Smooth muscle cell (in vitro differentiated cells): Measurements from ENCODE around the gene TANGO6. TPM values are rescaled to one million over a fixed set of nuclear protein-coding genes. Genes with fewer than 3 reads are reported as not detected.

Source experiments
- DNase-seq: peaks from one replicate; lab custom pipeline; 2025; ENCODE audit not compliant: unreplicated experiment; lab: John Stamatoyannopoulos, UW
- H2AFZ ChIP-seq: fragments of 200-600 bp; sonication (generic); 2 replicates; pipeline ENCODE4 v1.6.0; 2016; ENCODE audit warnings: antibody characterized with exemption, low read depth, mild to moderate bottlenecking
- H3F3A ChIP-seq: fragments of 200-600 bp; sonication (generic); 2 replicates; pipeline ENCODE4 v1.6.0; 2017; ENCODE audit warnings: antibody characterized with exemption, low read depth
- H3K27ac ChIP-seq: fragments of 200-600 bp; sonication (generic); 2 replicates; pipeline ENCODE4 v1.5.1; 2016; ENCODE audit warnings: low read depth, mild to moderate bottlenecking
- H3K27me3 ChIP-seq: fragments of 200-600 bp; sonication (generic); 2 replicates; pipeline ENCODE4 v1.6.1; 2016; ENCODE audit warnings: low read depth, mild to moderate bottlenecking
- H3K36me3 ChIP-seq: fragments of 200-600 bp; sonication (generic); 2 replicates; pipeline ENCODE4 v1.5.1; 2016; ENCODE audit warnings: low read depth
- H3K4me1 ChIP-seq: fragments of 200-600 bp; sonication (generic); 2 replicates; pipeline ENCODE4 v1.5.1; 2016; ENCODE audit warnings: low read depth
- H3K4me2 ChIP-seq: fragments of 200-600 bp; sonication (generic); 2 replicates; pipeline ENCODE4 v1.6.0; 2016; ENCODE audit warnings: mild to moderate bottlenecking
- H3K4me3 ChIP-seq: fragments of 200-600 bp; sonication (generic); 2 replicates; pipeline ENCODE4 v1.5.1; 2016; ENCODE audit warnings: mild to moderate bottlenecking
- H3K79me2 ChIP-seq: fragments of 200-600 bp; sonication (generic); 2 replicates; pipeline ENCODE4 v1.6.0; 2016; ENCODE audit warnings: low read depth, mild to moderate bottlenecking
- H3K9ac ChIP-seq: fragments of 200-600 bp; sonication (generic); 2 replicates; pipeline ENCODE4 v1.6.0; 2016; ENCODE audit warnings: low read depth
- H3K9me3 ChIP-seq: fragments of 200-600 bp; sonication (generic); replicated peaks from 2 replicates; pipeline ENCODE4 v1.5.1; 2016; ENCODE audit warnings: low read depth
- H4K20me1 ChIP-seq: fragments of 200-600 bp; sonication (generic); 2 replicates; pipeline ENCODE4 v1.6.0; 2016; ENCODE audit warnings: low read depth
- WGBS: methylation state at CpG from one replicate; pipeline ENCODE4 v1.1.7; 2016; ENCODE audit warnings: low lambda C conversion rate; 5-methylcytosine and 5-hydroxymethylcytosine counted together
- polyA plus RNA-seq: library from polyadenylated mRNA; unstranded; fragments of >200 nt; fragmentation: Nextera tagmentation; extraction: Ambion mirVana; gene quantifications from 2 replicates; pipeline ENCODE4 v1.2.1, GENCODE V29; 2016
- total RNA-seq: library from RNA; depleted of rRNA; stranded (reverse); fragments of >200 nt; gene quantifications from 2 replicates; pipeline ENCODE4 v1.2.3, GENCODE V29; 2014
- TF ChIP-seq, protein P1 (sequence below): fragments of 200-600 bp; sonication (generic); IDR thresholded peaks from 2 replicates; pipeline ENCODE4 v1.5.1; 2017; ENCODE audit warnings: borderline replicate concordance, mild to moderate bottlenecking, antibody characterized with exemption; ENCODE audit not compliant: insufficient read depth, poor library complexity, severe bottlenecking

TANGO6 gene
- total and polyA plus RNA-seq, 2 experiments from 2014 or later = 4.5 to 5.2 TPM

DNA sequence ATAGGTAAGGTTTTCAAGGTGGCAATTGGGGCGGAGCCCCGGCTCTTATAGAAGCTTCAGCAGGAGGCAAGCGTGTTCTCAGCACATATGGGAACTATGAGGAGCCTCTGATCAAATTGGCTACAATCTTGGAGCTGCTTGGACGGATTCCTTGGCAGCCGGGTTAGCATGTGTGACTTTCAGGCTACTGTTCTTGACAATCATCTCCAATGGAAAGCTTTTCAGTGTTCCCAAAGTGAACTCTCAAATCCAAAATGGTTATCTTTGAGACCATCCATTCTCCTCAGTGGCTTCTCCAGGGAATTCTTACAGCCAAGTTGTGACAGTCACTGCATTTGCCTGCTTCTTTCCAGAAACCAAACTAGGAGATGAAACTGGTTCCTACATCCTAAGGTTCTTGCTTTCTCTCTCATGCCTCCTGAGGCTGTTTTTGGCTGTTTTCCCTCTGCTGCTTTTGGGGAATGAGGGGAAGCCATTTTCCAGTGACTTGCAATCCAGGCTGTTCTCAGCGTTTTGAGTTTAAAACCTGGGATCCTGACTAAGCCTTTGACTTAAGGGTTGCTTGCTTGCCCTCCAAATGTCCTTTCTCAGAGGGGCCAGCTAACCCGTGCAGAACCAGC, 273.0 kb downstream of the TANGO6 start:
- no peaks in the 10 kb centered on the region for H3F3A ChIP-seq

DNA sequence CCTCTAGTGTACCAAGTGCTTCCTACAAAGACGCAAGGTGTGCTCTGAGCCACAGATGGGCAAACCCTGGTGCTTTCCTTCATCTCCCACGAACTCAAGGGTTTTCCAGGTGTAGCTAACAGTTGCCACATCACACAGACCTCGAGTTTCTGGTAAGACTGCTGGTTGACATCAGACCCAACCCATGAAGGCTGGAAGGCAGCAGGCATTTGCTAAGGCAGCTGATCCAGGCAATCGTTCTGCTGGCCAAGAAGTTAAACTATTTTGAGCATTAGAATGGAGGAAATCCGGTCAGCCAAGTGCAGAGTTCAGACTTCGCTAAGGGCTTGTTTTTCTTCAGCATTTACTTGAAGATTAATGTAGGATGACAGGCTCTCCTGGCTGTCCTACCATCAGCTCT, 273.6 kb downstream of the TANGO6 start:
- peaks cover under 1% of the 10 kb centered on the region for H3K79me2 ChIP-seq
- TF ChIP-seq, protein P1, sequence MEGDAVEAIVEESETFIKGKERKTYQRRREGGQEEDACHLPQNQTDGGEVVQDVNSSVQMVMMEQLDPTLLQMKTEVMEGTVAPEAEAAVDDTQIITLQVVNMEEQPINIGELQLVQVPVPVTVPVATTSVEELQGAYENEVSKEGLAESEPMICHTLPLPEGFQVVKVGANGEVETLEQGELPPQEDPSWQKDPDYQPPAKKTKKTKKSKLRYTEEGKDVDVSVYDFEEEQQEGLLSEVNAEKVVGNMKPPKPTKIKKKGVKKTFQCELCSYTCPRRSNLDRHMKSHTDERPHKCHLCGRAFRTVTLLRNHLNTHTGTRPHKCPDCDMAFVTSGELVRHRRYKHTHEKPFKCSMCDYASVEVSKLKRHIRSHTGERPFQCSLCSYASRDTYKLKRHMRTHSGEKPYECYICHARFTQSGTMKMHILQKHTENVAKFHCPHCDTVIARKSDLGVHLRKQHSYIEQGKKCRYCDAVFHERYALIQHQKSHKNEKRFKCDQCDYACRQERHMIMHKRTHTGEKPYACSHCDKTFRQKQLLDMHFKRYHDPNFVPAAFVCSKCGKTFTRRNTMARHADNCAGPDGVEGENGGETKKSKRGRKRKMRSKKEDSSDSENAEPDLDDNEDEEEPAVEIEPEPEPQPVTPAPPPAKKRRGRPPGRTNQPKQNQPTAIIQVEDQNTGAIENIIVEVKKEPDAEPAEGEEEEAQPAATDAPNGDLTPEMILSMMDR = no peak
- H3F3A ChIP-seq = no peaks in the 10 kb centered on the region
- H3K9ac ChIP-seq = no peak overlapping the region
- DNase-seq = no peak
- H3K27me3 ChIP-seq = no peaks in the 10 kb centered on the region
- H3K4me2 ChIP-seq = no peak overlapping the region
- H3K27ac ChIP-seq = no peak overlapping the region
- peaks cover 80% of the 10 kb centered on the region for H4K20me1 ChIP-seq
- WGBS = 97% methylated on average over 6 of the region's 6 CpGs
- H3K36me3 ChIP-seq = no peaks in the 10 kb centered on the region
- no peaks in the 10 kb centered on the region for H3K4me1 ChIP-seq
- H2AFZ ChIP-seq = no peak overlapping the region
- H3K9me3 ChIP-seq = no peaks in the 10 kb centered on the region
- no peak overlapping the region for H3K4me3 ChIP-seq

More for the DNA sequence above, 273.0 kb downstream of the TANGO6 start:
- Histone ChIP-seq H3K27ac (no peak overlapping the region), H4K20me1 (peaks cover 80% of the 10 kb centered on the region), H3K9me3 (no peaks in the 10 kb centered on the region), H3K4me1 (no peaks in the 10 kb centered on the region), H3K79me2 (no peaks in the 10 kb centered on the region), H2AFZ (no peak overlapping the region), H3K9ac (no peak overlapping the region), H3K36me3 (no peaks in the 10 kb centered on the region), H3K4me2 (no peak overlapping the region), H3K4me3 (no peak overlapping the region), H3K27me3 (no peaks in the 10 kb centered on the region)
- 96% methylated on average over 7 of the region's 7 CpGs for WGBS
- TF ChIP-seq, protein P1 = no peak
- DNase-seq = no peak

DNA sequence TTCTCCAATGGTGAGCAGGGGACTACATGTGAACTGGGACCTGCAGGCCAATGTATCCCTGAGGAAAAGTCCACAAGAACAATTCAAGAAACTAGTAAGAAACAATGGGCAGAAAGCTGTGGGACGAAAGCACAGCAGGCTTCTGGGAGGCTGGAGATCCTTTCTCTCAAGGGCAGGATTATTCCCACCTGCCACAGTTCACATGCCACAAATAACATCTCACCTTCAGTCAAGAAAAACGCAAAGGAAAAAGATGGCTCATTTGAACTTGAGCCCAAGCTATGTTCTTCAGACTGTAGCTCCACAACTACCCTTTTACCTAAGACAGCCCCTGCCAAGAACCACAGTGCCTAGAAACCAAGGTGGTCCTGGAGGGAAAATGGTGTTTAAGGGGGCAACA, 275.1 kb downstream of the TANGO6 start:
- Histone ChIP-seq H3K36me3 (no peaks in the 10 kb centered on the region), H3K4me3 (no peak overlapping the region), H4K20me1 (peaks cover 81% of the 10 kb centered on the region), H2AFZ (no peak overlapping the region), H3K9ac (no peak overlapping the region), H3K79me2 (peaks cover 15% of the 10 kb centered on the region), H3F3A (no peaks in the 10 kb centered on the region), H3K27me3 (no peaks in the 10 kb centered on the region), H3K4me2 (no peak overlapping the region), H3K9me3 (no peaks in the 10 kb centered on the region), H3K4me1 (no peaks in the 10 kb centered on the region), H3K27ac (no peak overlapping the region)
- DNase-seq = no peak
- 96% methylated on average over 2 of the region's 2 CpGs for WGBS
- TF ChIP-seq, protein P1 = no peak

DNA sequence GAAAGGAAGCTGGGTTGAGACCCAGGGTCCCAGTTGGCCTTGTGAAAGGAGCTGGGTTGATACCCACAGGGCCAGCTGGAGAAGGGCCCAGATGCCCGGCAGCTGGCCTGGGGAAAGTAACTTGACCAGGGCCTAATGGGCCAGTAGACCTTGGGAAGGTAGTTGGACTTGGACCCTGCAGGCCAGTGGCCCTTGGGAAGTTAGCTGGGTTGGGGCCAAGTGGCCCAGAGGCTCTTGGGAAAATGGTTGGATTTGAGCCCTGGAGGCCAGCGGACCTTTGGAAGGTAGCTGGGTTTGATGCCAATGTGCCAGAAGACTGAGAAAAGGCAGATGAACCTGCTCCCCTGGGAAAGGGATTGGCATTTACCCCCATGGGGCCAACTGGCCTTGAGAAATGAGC, 275.7 kb downstream of the TANGO6 start:
- Histone ChIP-seq H3K4me2 (no peak overlapping the region), H3F3A (no peaks in the 10 kb centered on the region), H3K79me2 (peaks cover 16% of the 10 kb centered on the region), H3K27ac (no peak overlapping the region), H3K9ac (no peak overlapping the region), H3K4me3 (no peak overlapping the region), H3K36me3 (no peaks in the 10 kb centered on the region), H3K27me3 (no peaks in the 10 kb centered on the region), H4K20me1 (peaks cover 83% of the 10 kb centered on the region), H3K9me3 (no peaks in the 10 kb centered on the region), H3K4me1 (no peaks in the 10 kb centered on the region), H2AFZ (no peak overlapping the region)
- DNase-seq = no peak
- TF ChIP-seq, protein P1 = no peak
- 97% methylated on average over 2 of the region's 2 CpGs for WGBS
